A549 treated with RU486 at 1 μM for 4 hours (cell line): ENCODE data around the gene PIANP. TPM values are rescaled to one million over a fixed set of nuclear protein-coding genes. Genes with fewer than 3 reads are reported as not detected.

Experiments used
- total RNA-seq: library from RNA; stranded (reverse); fragments of 200-300 nt; extraction: Qiagen RNA extraction; gene quantifications from 5 replicates; pipeline ENCODE4 v1.2.3, GENCODE V29; 2022; ENCODE audit warnings: low read depth

Gene PIANP, protein sequence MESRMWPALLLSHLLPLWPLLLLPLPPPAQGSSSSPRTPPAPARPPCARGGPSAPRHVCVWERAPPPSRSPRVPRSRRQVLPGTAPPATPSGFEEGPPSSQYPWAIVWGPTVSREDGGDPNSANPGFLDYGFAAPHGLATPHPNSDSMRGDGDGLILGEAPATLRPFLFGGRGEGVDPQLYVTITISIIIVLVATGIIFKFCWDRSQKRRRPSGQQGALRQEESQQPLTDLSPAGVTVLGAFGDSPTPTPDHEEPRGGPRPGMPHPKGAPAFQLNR
- total RNA-seq = 0.51 to 1.1 TPM (median 0.81 TPM) in 5 replicates

GRCh38 chr12:6700646-6701051 lies at the start of gene PIANP:
TSS of gene PIANP (minus strand) at chr12:6700815. CDS start at chr12:6698061, 2,754 bp downstream.

GRCh38 chr12:6723607-6724408 lies 23.2 kb upstream of the PIANP start, which contains the start of gene COPS7A:
TSS of gene COPS7A (plus strand) at chr12:6724046. CDS start at chr12:6724657, 611 bp downstream.

DNA sequence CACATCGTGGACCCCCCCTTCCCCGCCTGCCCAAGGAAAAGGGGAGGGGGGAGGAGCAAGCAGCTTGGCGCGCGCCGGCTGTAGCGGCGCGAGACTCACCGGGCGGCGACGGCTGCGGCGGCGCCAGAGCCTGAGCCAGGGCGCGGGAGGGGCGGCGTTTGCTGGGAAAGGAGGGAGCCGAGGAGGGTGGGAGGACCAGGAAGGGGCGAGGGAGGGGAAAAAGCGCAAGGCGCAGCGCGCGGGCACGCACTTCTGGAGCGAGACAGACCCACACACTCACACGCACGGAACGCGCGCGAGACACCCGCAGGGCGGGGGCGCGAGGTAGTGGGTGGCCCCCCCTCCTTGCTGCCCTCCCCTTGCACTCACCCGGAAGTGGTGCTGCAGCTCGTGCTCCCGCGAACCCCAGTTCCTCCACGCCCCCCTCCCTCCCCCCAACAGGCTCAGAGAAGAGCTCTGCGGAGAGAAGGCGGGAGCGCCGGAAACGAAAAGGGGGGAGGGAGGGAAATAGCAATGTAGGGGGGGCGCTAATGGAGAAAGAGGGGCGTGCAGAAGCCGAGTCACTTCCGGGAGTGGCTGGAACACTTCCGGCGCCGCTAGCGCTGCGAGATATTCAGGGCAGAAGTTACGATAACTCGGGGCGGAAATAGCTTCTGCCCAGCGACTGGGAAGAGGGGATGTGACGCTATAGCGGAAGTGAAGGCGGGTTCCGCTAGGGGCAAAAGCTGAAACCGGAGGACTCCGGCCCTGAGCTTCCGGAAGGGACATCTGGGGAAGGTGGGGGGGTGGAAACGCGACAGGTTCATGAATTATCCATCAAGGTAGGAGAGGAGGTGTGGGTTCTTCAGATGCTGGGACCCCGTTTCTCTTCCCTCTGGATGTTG lies 11.4 kb downstream of the PIANP start, which contains the start of gene ZNF384:
TSS of gene ZNF384 (minus strand) at position 377 of the 884 bp plus-strand sequence. CDS start 9,855 bp downstream, outside the sequence.

GRCh38 chr12:6662906-6663742 lies 37.5 kb downstream of the PIANP start, which contains the start of gene ING4:
TSS of gene ING4 (minus strand) at chr12:6663119. CDS start at chr12:6663101, 18 bp downstream.

GRCh38 chr12:6647083-6647604 lies 53.5 kb downstream of the PIANP start, which contains the start of gene ACRBP:
TSS of gene ACRBP (minus strand) at chr12:6647432. CDS start at chr12:6647366, 66 bp downstream.

Other genes with a start within 250 kb of the PIANP start
- 2.2 to 5.2 TPM (median 3.7 TPM) in 5 replicates for gene TAPBPL, start 248.8 kb downstream of the PIANP start, total RNA-seq
- 8.7 to 13.8 TPM (median 12.4 TPM) in 5 replicates for gene VAMP1, start 230.1 kb downstream of the PIANP start, total RNA-seq
- 292 to 379 TPM (median 297 TPM) in 5 replicates for gene MRPL51, start 207.6 kb downstream of the PIANP start, total RNA-seq
- 60.4 to 70.5 TPM (median 66.4 TPM) in 5 replicates for gene NCAPD2, start 206.7 kb downstream of the PIANP start, total RNA-seq
- gene GAPDH, start 166.3 kb downstream of the PIANP start, total RNA-seq = 6,637 to 8,953 TPM (median 8,845 TPM) in 5 replicates
- 2.0 to 3.2 TPM (median 2.2 TPM) in 5 replicates for gene IFFO1, start 144.8 kb downstream of the PIANP start, total RNA-seq
- 104 to 116 TPM (median 106 TPM) in 5 replicates for gene NOP2, start 132.5 kb downstream of the PIANP start, total RNA-seq
- 63.6 to 81.6 TPM (median 70.1 TPM) in 5 replicates for gene CHD4, start 93.4 kb downstream of the PIANP start, total RNA-seq
- 0.30 to 0.91 TPM (median 0.50 TPM) in 5 replicates for gene LPAR5, start 64.9 kb downstream of the PIANP start, total RNA-seq
- 0.21 to 0.39 TPM (median 0.30 TPM) in 4 of 5 replicates, not detected in the other for gene ACRBP, start 53.4 kb downstream of the PIANP start, total RNA-seq
- 13.4 to 17.6 TPM (median 16.0 TPM) in 5 replicates for gene ING4, start 37.7 kb downstream of the PIANP start, total RNA-seq
- gene ZNF384, start 11.4 kb downstream of the PIANP start, total RNA-seq = 52.6 to 62.9 TPM (median 62.6 TPM) in 5 replicates
- 45.2 to 57.8 TPM (median 55.4 TPM) in 5 replicates for gene COPS7A, start 23.2 kb upstream of the PIANP start, total RNA-seq
- 260 to 330 TPM (median 311 TPM) in 5 replicates for gene MLF2, start 52.3 kb upstream of the PIANP start, total RNA-seq
- 655 to 1,143 TPM (median 965 TPM) in 5 replicates for gene PTMS, start 65.5 kb upstream of the PIANP start, total RNA-seq
- 0.69 to 1.6 TPM (median 1.3 TPM) in 5 replicates for gene LAG3, start 71.7 kb upstream of the PIANP start, total RNA-seq
- not detected in 5 replicates for gene CD4, start 88.7 kb upstream of the PIANP start, total RNA-seq
- 0.22 to 1.1 TPM (median 0.49 TPM) in 5 replicates for gene GPR162, start 121.0 kb upstream of the PIANP start, total RNA-seq
- gene P3H3, start 127.6 kb upstream of the PIANP start, total RNA-seq = 20.6 to 31.4 TPM (median 26.1 TPM) in 5 replicates
- 1.0 to 3.0 TPM (median 1.9 TPM) in 5 replicates for gene GNB3, start 140.1 kb upstream of the PIANP start, total RNA-seq
- 77.3 to 87.9 TPM (median 81.9 TPM) in 5 replicates for gene CDCA3, start 150.5 kb upstream of the PIANP start, total RNA-seq
- gene USP5, start 151.3 kb upstream of the PIANP start, total RNA-seq = 74.4 to 95.2 TPM (median 79.1 TPM) in 5 replicates
- 1,427 to 1,634 TPM (median 1,600 TPM) in 5 replicates for gene TPI1, start 166.7 kb upstream of the PIANP start, total RNA-seq
- gene SPSB2, start 172.5 kb upstream of the PIANP start, total RNA-seq = 15.4 to 25.5 TPM (median 22.8 TPM) in 5 replicates
- gene LRRC23, start 204.0 kb upstream of the PIANP start, total RNA-seq = 16.6 to 19.4 TPM (median 18.2 TPM) in 5 replicates
- gene ENO2, start 213.8 kb upstream of the PIANP start, total RNA-seq = 36.1 to 43.9 TPM (median 38.6 TPM) in 5 replicates
- gene ATN1, start 227.1 kb upstream of the PIANP start, total RNA-seq = 46.3 to 79.4 TPM (median 70.1 TPM) in 5 replicates
- not detected in 5 replicates for gene RNU7-1, start 243.0 kb upstream of the PIANP start, total RNA-seq
- 259 to 304 TPM (median 287 TPM) in 5 replicates for gene C12orf57, start 243.2 kb upstream of the PIANP start, total RNA-seq